ENCODE results near the gene PIK3AP1. TPM values are rescaled to one million over a fixed set of nuclear protein-coding genes. Genes with fewer than 3 reads are reported as not detected.

The PIK3AP1 gene
- total and polyA plus RNA-seq, 10 of the 15 experiments (the other 5 are each of a cell fraction or from before 2014, with no cell fraction given), result 26.2 to 306 (median 119) TPM

DNA sequence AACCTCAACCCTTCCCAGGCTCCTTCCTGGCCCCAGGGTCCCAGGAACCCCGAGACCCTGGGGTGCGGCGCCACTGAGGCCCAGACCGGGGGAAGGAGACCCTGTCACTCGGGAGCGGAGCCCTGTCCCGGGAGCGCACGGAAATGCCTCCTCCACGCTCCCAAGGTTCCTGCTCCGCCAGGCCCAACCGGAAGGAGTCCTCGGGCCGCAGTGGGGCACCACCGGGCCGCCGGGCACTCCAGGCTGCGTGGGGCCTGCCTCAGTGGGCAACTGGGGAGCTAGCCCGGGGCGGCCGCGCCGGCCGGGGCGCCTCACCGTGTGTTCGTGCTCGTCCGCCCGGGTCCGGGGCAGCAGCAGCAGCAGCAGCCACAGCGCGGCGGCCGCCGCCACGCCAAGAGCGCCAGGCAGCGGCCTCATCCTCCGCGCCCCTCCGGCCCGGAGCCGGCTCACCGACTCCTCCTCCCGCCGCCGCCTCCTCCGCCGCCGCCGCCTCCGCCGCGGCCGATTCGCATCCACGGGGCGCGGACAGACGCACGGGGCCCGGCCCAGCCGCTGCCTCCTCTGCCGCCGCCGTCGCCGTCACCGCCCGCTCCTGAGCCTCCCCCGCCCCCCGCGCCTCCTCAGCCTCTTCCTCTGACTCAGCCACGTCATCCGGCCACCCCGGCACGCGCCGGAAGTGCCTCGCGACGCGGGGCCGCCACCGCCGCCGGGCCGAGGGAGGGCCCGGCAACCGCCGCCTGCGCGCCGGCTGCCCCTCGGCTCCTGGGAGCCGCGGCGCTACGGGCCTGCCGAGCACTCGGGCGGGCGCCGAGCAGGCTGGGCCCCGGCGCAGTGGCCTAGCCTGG lies 133.7 kb downstream of the PIK3AP1 start, which contains the start of gene TM9SF3:
TSS of gene TM9SF3 (minus strand) at position 594 of the 845 bp plus-strand sequence. CDS start at position 417, 177 bp downstream.
- peak within 1 kb of the TSS; percentile 59 for H2AFZ ChIP-seq (ENCODE audit: control insufficient read depth, low read depth, low read length)
- H3K4me1 ChIP-seq (ENCODE audit: control insufficient read depth, insufficient read depth, low read length), result peaks cover 22% of the 10 kb centered on the region
- CTCF ChIA-PET, result interaction anchor here (0.9 to 1.2 kb wide), 2 partner anchors 10 to 20 kb away, joined by 3 read pairs; no protein-coding TSS in a partner anchor
- under 1% methylated on average over 59 of the region's 107 CpGs for WGBS (ENCODE audit: insufficient coverage, insufficient replicate concordance, low lambda C conversion rate, missing lambda C conversion rate)
- in situ Hi-C loops (cut with MboI) (no loop called here), intact Hi-C loops (cut with micrococcal nuclease; ENCODE audit: unreplicated experiment) (loop anchor here (5.0 to 10.0 kb wide), 3 partner anchors 128 to 246 kb away; partner anchors contain the start of gene LCOR)
- H3K9me3 ChIP-seq (replicated peaks; ENCODE audit: control insufficient read depth, insufficient read depth, low read length), result no peaks in the 10 kb centered on the region
- POLR2A ChIA-PET, result interaction anchor here (0.5 to 0.8 kb wide), 3 partner anchors 13 to 190 kb away, joined by 3 to 4 read pairs (median 3); no protein-coding TSS in a partner anchor
- H3K4me3 ChIP-seq, result peak within 1 kb of the TSS; percentile 85
- RAD21 ChIA-PET (ENCODE audit: unreplicated experiment), result no interaction called here
- ATAC-seq (peak; percentile 66), FAIRE-seq (no peak), DNase-seq (ENCODE audit: low read depth, low spot score) (no peak)
- H3K79me2 ChIP-seq (ENCODE audit: control insufficient read depth, insufficient read depth, low read length), result peaks cover 55% of the 10 kb centered on the region
- peak within 1 kb of the TSS; percentile 86 for H3K9ac ChIP-seq (ENCODE audit: control insufficient read depth, insufficient read depth, low read length)
- peak within 1 kb of the TSS; percentile 96 for H3K27ac ChIP-seq (ENCODE audit: control insufficient read depth, insufficient read depth)
- no peaks in the 10 kb centered on the region for H3K27me3 ChIP-seq (replicated peaks in 1 of 2; ENCODE audit: control insufficient read depth in 2 of 2, insufficient read depth in 2 of 2, low read length in 1 of 2)
- no peaks in the 10 kb centered on the region for H4K20me1 ChIP-seq (ENCODE audit: control insufficient read depth, insufficient read depth)
- peak within 1 kb of the TSS; percentile 86 for H3K4me2 ChIP-seq (ENCODE audit: control insufficient read depth, insufficient read depth)
- SMC1A ChIA-PET (ENCODE audit: uncharacterized antibody, unreplicated experiment), result interaction anchor here (0.6 to 1.5 kb wide), 2 partner anchors 10 to 12 kb away, joined by 3 to 6 read pairs; no protein-coding TSS in a partner anchor
- BruUV-seq (replicated peaks), result no TSS peak
- H3K36me3 ChIP-seq (ENCODE audit: control insufficient read depth in 2 of 2, insufficient read depth in 2 of 2, low read length in 1 of 2), result no peaks in the 10 kb centered on the region; a peak in 1 of 4 replicates
- TF ChIP-seq KLF5 (IDR thresholded peaks at IDR 0.05; ENCODE audit: partially characterized antibody), result peak; percentile 23
- TF ChIP-seq SIN3A (IDR thresholded peaks at IDR 0.05; ENCODE audit: low read depth, low read length), result peak; percentile 27; the same call in 1 of the 2 replicates
- no peak for TF ChIP-seq TBL1XR1 (IDR thresholded peaks at IDR 0.05; ENCODE audit: low read depth, low read length)
- TF ChIP-seq NR2C2 (IDR thresholded peaks at IDR 0.05; ENCODE audit: borderline replicate concordance, control insufficient read depth, insufficient read length, low read depth), result no peak
- peak; percentile 11; the same call in 1 of the 2 replicates for TF ChIP-seq CHD2 (IDR thresholded peaks at IDR 0.05; ENCODE audit: borderline replicate concordance, low read depth, low read length)
- TF ChIP-seq POLR2A (IDR thresholded peaks at IDR 0.05; ENCODE audit: low read depth, low read length), result peak; percentile 90
- no peak for TF ChIP-seq MTA3 (IDR thresholded peaks at IDR 0.05; ENCODE audit: borderline replicate concordance, low read length)
- peak; percentile 88; the same call in 1 of the 2 replicates for TF ChIP-seq BACH1 (IDR thresholded peaks at IDR 0.05; ENCODE audit: borderline replicate concordance)
- TF ChIP-seq RAD21 (IDR thresholded peaks at IDR 0.05; ENCODE audit: insufficient read depth, low read depth, low read length), result no peak
- no peak for TF ChIP-seq TCF3 (IDR thresholded peaks at IDR 0.05; ENCODE audit: borderline replicate concordance, insufficient read depth, low read depth, low read length)
- TF ChIP-seq, protein P1, sequence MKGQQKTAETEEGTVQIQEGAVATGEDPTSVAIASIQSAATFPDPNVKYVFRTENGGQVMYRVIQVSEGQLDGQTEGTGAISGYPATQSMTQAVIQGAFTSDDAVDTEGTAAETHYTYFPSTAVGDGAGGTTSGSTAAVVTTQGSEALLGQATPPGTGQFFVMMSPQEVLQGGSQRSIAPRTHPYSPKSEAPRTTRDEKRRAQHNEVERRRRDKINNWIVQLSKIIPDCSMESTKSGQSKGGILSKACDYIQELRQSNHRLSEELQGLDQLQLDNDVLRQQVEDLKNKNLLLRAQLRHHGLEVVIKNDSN (IDR thresholded peaks at IDR 0.05; ENCODE audit: borderline replicate concordance, extremely low read length, insufficient read depth, low read depth, low read length), result peak; percentile 14
- peak; percentile 92 for TF ChIP-seq LARP7 (IDR thresholded peaks at IDR 0.05)
- TF ChIP-seq ZNF24 (IDR thresholded peaks at IDR 0.05), result no peak
- peak; percentile 77; the same call in 1 of the 2 replicates for TF ChIP-seq RB1 (IDR thresholded peaks at IDR 0.05; ENCODE audit: borderline replicate concordance)
- TF ChIP-seq, protein P2, sequence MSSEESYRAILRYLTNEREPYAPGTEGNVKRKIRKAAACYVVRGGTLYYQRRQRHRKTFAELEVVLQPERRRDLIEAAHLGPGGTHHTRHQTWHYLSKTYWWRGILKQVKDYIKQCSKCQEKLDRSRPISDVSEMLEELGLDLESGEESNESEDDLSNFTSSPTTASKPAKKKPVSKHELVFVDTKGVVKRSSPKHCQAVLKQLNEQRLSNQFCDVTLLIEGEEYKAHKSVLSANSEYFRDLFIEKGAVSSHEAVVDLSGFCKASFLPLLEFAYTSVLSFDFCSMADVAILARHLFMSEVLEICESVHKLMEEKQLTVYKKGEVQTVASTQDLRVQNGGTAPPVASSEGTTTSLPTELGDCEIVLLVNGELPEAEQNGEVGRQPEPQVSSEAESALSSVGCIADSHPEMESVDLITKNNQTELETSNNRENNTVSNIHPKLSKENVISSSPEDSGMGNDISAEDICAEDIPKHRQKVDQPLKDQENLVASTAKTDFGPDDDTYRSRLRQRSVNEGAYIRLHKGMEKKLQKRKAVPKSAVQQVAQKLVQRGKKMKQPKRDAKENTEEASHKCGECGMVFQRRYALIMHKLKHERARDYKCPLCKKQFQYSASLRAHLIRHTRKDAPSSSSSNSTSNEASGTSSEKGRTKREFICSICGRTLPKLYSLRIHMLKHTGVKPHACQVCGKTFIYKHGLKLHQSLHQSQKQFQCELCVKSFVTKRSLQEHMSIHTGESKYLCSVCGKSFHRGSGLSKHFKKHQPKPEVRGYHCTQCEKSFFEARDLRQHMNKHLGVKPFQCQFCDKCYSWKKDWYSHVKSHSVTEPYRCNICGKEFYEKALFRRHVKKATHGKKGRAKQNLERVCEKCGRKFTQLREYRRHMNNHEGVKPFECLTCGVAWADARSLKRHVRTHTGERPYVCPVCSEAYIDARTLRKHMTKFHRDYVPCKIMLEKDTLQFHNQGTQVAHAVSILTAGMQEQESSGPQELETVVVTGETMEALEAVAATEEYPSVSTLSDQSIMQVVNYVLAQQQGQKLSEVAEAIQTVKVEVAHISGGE (CRISPR knock-in tag; IDR thresholded peaks at IDR 0.05), result peak; percentile 80
- no peak for TF ChIP-seq FOXK2 (IDR thresholded peaks at IDR 0.05)
- no peak for TF ChIP-seq NFXL1 (IDR thresholded peaks at IDR 0.05; ENCODE audit: borderline replicate concordance)

Measured in GM12878 (cell line).